Progenitor cell of endocrine pancreas (in vitro differentiated cells): Measurements from ENCODE around the gene EIF5AL1. TPM values are rescaled to one million over a fixed set of nuclear protein-coding genes. Genes with fewer than 3 reads are reported as not detected.

Experiments used
- DNase-seq: peaks from one replicate; pipeline ENCODE4 v3.0.0; 2021; ENCODE audit warnings: low spot score; ENCODE audit not compliant: unreplicated experiment
- H3K27ac Mint-ChIP-seq: 2 replicates; pipeline ENCODE4 v1.8.0; 2021; ENCODE audit warnings: mild to moderate bottlenecking, moderate library complexity, mixed read lengths
- H3K27me3 Mint-ChIP-seq: 2 replicates; pipeline ENCODE4 v1.8.0; 2021; ENCODE audit warnings: mixed read lengths
- H3K36me3 Mint-ChIP-seq: 2 replicates; pipeline ENCODE4 v1.8.0; 2022; ENCODE audit warnings: mixed read lengths; ENCODE audit not compliant: insufficient read depth
- H3K4me1 Mint-ChIP-seq: 2 replicates; pipeline ENCODE4 v1.8.0; 2021; ENCODE audit warnings: low read depth, mixed read lengths
- H3K4me3 Mint-ChIP-seq: 2 replicates; pipeline ENCODE4 v1.8.0; 2021; ENCODE audit warnings: low read depth, mild to moderate bottlenecking, moderate library complexity, mixed read lengths
- H3K9me3 Mint-ChIP-seq: 2 replicates; pipeline ENCODE4 v1.8.0; 2021; ENCODE audit warnings: low read depth, mixed read lengths
- CTCF ChIP-seq: fragments of 200-600 bp; sonication (generic); IDR thresholded peaks from one replicate; pipeline ENCODE4 v1.5.0; 2021; ENCODE audit warnings: antibody characterized with exemption, mild to moderate bottlenecking; ENCODE audit not compliant: unreplicated experiment
- total RNA-seq: library from RNA; stranded (reverse); gene quantifications from 2 replicates; pipeline ENCODE4 v1.2.1, GENCODE V29; 2021

The EIF5AL1 gene
- total RNA-seq, 1 donor from 2014 or later = 0.12 TPM

GRCh38 chr10:79475119-79475653 is 37.1 kb upstream of the EIF5AL1 start:
- no peak overlapping the region for H3K4me3 Mint-ChIP-seq
- DNase-seq = no peak
- H3K27ac Mint-ChIP-seq = no peak overlapping the region
- H3K36me3 Mint-ChIP-seq = no peaks in the 10 kb centered on the region
- no peak for TF ChIP-seq CTCF
- no peaks in the 10 kb centered on the region for H3K4me1 Mint-ChIP-seq
- H3K9me3 Mint-ChIP-seq = no peaks in the 10 kb centered on the region
- peaks cover 33% of the 10 kb centered on the region for H3K27me3 Mint-ChIP-seq

GRCh38 chr10:79475877-79476276 is 36.5 kb upstream of the EIF5AL1 start:
- H3K4me3 Mint-ChIP-seq = no peak overlapping the region
- H3K27ac Mint-ChIP-seq = no peak overlapping the region
- no peak for TF ChIP-seq CTCF
- DNase-seq = no peak
- H3K36me3 Mint-ChIP-seq = no peaks in the 10 kb centered on the region
- no peaks in the 10 kb centered on the region for H3K9me3 Mint-ChIP-seq
- no peaks in the 10 kb centered on the region for H3K4me1 Mint-ChIP-seq
- H3K27me3 Mint-ChIP-seq = peaks cover 35% of the 10 kb centered on the region

- TF ChIP-seq CTCF = no peak
- Mint-ChIP-seq H3K27ac (no peak overlapping the region), H3K4me1 (no peaks in the 10 kb centered on the region), H3K4me3 (no peak overlapping the region), H3K27me3 (peaks cover 35% of the 10 kb centered on the region), H3K36me3 (no peaks in the 10 kb centered on the region), H3K9me3 (no peaks in the 10 kb centered on the region)
- DNase-seq = no peak
Observed at GRCh38 chr10:79476645-79477044, 35.7 kb upstream of the EIF5AL1 start.

GRCh38 chr10:79477456-79477855 is 34.9 kb upstream of the EIF5AL1 start:
- Mint-ChIP-seq H3K36me3 (no peaks in the 10 kb centered on the region), H3K27ac (no peak overlapping the region), H3K9me3 (no peaks in the 10 kb centered on the region), H3K4me3 (no peak overlapping the region), H3K27me3 (peaks cover 33% of the 10 kb centered on the region), H3K4me1 (no peaks in the 10 kb centered on the region)
- no peak for TF ChIP-seq CTCF
- no peak for DNase-seq

GRCh38 chr10:79479283-79479909 is 32.9 kb upstream of the EIF5AL1 start:
- no peak overlapping the region for H3K4me3 Mint-ChIP-seq
- no peak for DNase-seq

More at GRCh38 chr10:79479283-79479909, 32.9 kb upstream of the EIF5AL1 start:
- Mint-ChIP-seq H3K9me3 (no peaks in the 10 kb centered on the region), H3K27me3 (peaks cover 23% of the 10 kb centered on the region), H3K36me3 (no peaks in the 10 kb centered on the region), H3K27ac (no peak overlapping the region), H3K4me1 (no peaks in the 10 kb centered on the region)
- no peak for TF ChIP-seq CTCF
